ENCODE measurements around the gene POLR1H.
A peak's percentile ranks its signal among the peaks of the same experiment; 100 is the strongest.

Gene POLR1H

DNA sequence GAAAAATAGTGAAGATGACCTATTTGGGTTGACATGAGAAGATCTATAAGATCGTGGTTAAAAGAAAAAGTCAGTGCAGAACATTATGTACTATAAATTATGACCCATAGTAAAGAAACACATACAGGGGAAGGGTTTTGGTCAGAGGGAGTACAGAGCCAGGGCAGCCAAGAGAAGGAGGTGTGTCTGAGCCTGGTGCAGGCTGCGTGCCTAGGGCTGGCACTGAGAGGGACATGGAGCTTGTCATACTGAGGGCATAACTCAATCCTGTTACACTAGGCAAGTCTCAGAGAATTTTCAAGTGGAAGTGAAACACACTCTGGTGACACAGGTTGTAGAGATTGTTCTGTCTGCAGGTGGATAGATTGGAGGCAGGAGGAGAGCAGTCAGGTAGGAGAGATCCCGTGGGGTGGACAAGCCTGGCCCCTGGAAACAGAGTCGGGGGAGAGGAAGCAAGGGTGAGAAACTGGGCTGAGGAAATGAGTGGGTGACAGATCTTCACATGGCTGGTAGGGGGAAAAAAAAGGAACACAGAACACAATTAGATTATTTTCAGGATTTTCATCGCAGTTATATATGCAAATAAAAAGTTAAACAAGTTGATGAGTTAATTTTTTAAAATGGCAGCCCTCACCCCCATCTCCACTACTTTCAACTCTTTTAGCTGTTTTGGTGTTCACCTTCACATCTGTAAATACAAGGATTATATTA lies 33.0 kb downstream of the POLR1H start:
- no peak for DNase-seq (ENCODE audit: low read depth in 3 of 3)

DNA sequence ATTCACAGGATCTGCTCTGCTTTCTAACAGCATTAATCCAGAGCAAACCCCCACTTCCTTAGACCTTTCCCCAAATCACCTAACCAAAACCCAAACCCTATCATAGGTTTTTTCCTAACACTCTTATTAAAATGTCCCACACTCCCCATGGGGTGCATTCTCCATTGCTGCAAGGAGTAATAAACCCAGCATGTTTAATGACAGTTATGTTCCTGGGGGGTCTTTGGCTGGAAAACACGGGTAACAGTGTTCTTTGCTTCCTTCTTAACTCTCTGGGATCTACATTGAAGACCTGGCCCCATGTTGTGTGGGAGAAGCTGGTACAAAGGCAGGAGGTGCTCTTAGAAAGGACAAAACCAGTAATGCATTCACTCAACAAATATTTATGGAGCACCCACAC lies 35.8 kb downstream of the POLR1H start:
- DNase-seq (ENCODE audit: low read depth in 3 of 3): no peak

DNA sequence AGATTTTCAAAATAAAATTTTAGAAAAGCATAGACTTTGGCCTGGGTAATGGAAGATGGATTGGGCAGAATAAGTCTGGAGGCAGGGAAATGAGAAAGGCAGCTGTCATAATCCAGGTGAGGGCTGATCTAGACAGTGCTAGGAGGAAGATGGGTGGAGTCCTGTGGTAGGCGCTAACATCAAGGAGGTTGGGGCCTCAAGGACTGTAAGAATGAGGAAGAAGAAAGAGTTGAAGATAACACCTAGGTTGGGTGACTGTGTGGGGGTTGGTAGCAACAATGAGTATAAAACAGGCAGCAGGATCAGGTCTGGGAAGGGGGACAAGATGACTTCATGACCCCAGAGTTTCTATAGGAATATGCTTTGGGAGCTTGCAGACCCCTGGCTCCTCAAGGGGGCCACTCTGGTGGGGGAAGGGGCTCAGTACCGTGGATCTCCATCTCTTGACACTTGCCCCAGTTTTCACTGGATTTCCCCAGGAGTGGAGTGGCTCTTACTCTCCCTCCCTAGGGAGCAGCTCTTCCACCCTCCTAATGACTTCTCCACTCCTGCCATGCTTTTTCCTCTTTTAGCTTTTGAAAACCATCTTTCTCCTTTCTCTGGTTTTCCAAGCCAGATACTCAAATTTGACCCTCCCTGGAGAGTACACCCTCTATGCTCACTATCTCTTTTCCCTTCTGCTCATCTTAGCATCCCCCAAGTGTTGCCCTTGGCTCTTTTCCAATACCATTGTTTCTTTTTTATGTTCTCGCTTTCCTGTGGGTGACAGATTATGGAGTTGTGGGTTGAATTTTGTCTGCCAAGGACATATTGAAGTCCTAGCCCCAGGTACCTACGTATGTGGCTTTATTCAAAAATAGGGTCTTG lies 37.1 kb downstream of the POLR1H start:
- no peak for DNase-seq (ENCODE audit: low read depth in 3 of 3)

DNA sequence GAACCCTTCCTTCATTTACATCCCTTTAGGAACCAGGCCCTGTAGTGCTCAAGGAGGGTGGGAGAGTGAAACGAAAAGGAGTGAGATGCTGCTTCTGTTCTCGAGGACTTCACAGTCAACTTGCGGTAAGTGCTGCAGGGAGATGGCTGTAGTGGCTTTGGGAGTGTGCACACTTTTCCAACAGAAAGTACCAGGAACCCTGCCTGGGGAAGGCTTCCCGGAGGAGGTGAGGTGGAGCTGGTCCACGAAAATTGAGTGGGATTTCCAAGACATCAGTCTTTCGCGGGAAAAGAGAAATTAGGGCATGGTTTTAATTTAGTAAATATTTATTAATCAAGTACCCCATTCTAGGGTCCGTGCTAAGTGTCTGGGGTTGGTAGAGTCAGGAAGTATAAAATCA lies 39.1 kb downstream of the POLR1H start:
- no peak for DNase-seq (ENCODE audit: low read depth in 3 of 3)

DNA sequence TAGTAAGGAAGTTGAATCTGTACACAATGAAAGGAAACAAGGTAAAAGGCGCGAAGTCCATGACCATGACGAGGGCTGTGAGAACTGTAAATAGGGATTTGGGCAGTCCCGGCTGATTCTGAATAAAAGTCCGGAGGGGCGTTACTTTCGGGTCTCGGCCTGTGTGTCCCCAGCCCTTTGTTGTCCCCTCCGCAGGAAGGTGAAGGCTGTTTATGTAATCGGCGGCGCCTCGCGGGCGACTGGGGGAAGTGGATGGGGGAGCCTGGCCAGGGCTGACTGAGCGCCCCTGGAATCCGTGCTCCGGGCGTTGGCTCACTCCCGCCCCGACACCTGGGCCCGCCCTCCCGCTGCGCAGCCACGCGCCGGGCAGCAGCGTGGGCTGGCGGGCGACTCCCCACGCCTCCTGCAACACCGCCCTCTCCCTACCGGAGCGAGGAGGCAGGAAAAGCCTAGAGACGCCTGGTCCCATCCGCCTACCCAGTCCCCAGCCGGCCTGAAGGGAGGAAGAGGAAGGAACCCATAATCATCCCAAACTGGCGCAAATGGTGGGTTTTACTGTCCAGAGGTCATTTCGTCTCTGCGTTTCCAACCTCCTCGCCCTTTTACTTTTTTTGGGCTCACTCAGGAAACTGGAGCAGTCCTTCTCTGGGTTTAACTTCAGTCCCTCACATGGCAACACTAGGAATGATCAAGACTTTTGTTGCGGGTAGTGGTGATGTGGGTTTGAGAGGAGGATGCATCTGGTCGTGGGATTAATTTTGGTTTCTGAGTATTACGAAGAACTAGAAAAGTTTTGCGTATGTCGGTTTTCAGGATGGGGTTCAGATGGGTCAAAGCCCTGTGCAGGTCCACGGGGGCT lies 39.7 kb downstream of the POLR1H start:
- no peak for DNase-seq (ENCODE audit: low read depth in 3 of 3)

DNA sequence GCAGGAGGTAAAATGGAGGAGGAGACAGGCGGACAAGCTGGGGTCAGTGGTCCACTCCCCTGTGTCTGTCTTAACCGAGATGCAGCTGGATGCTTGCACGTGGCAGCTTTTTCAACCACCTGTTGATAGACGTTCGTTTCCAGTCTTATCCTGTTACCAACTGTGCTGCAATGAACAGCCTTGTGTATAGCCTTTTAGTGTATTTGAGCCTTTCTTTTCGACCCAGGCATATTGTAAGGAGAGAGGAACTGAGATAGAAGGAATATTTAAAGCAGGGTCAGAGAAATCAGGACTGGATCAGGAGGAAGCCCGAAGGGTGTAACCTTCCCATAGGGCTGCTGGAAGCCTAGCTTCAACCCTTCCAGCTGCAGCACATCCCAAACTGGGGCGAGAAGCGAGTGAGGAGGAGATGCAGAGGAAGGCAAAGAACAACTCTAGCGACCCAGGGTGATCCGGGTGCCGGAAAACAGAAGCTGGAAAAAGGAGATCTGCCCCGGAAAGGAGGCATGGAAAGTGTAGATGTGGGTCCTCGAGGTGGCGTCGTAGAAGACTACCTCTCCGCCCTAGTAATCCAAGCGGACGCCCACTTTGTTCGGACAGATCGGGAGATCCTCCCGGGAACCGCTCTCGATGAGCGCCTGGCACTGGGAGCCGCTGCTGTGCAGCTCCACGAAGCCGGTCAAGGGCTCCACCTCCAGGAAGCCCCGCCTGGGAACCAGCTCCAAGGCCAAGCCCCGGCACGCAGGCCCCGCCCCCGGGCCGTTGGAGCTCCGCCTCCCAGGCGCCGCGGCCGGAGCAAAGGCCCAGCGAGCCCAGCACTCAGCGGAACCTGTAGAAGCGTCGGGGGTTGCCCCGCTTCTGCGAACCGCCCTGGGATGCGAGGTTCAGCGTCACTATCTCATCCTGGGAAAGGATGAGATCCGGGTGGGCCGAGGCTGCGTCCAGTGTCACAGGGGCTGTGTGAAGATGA lies 40.7 kb downstream of the POLR1H start:
- peak; percentile 45 to 50 (median 50) for DNase-seq (ENCODE audit: low read depth in 3 of 3)

DNA sequence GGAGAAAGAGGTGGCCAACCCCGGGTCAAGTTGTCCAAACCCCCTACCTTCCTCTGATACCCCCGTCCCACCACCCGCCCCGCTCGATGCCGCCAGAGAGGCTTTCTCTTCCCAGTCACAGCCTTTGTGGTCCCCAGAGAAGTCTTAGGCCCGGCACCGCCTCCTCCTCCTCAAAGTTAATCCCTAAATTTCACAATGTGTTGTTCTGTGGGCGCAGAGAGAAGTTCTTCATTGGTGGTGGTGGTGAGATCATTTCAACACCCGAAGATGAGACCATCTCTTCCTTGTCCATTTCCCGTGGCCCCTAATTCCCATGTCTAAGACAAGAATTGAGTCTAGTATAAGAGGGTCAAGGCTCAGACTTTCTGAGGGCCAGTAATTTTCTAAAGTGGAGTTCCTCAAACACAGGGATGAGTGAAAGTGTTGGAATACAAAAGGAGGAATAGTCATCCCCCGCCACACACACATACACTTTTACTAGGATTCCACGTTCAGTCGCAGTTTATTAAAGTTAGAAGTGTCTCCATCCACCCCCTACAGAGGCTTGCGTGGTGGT lies 41.4 kb downstream of the POLR1H start:
- DNase-seq (ENCODE audit: low read depth in 3 of 3): no peak

DNA sequence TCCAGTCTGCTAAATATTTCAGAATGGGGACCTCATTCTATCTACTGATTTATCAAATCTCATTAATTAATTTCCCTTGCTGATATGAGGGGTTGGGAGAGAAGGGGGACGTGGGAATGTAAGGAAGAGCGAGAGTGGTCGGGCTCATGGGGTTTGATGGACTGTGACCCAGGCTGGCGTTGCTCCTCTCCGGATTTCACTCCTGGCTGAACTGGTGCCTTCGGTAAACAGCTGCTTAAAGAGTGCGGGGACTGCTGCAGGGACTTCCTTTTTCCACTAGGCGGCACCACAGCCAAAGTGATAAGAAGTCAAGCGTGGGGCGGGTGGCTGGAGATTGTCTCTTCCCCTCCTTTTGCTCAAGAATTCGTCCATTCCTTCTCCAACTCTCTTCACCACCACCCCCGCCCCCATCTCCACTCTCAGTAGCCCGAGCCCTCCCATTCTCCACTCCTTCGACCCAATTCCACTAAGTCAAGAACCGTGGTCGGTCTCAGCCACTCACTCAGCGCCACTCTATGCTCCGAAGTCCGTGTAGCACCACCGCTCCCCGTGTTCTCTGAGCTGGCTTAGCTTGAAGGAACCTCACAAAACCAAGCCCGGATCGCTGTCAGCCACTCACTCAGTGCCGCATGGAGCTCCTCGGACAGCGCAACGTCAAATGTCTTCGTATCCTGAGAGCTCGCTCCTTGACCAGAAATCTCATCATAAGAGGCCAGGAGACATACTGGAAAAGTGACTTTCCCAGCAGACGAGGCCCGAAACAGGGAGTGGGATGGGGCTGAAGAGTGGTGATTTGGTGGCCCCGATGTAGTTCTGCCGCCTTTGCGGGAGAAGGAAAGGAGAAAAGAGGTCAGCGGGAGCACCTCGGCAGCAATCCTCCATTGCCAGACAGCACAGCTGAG lies 42.2 kb downstream of the POLR1H start:
- DNase-seq (ENCODE audit: low read depth in 3 of 3): peak; percentile 58 to 73 (median 72)

DNA sequence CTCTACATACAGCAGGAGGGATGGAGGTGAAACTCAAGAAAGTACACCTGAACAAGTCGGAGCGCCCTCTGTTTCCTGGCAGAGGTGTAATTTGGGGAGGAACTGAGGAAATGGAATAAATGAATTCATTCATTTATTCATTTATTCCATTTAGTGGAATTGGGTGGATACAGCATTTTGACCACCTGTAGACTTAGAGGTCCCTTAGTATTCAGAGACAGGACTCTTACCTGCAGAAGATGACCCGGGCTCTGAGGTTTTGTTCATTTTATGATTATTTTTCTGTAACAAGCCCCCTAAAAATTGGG lies 42.8 kb downstream of the POLR1H start:
- DNase-seq (ENCODE audit: low read depth in 3 of 3): no peak

DNA sequence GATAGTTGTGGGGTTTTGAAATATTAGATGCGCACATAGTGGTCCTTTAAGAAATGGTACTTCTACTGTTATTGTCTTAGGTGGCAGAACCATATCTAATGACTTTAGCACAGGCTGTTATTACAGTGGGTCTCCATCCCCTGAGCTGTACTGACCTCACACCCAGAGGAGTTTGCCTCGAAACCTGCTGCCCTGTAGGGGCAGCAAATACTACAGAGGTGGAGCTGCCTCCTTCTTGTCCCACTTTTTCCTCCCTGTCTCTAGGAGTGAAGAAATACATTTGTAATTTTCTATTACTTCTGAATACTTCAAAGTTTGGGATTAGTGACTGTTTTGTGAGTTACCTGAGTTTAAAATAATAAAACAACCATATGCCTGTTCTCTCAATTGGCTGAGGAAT lies 43.6 kb downstream of the POLR1H start:
- no peak for DNase-seq (ENCODE audit: low read depth in 3 of 3)

DNA sequence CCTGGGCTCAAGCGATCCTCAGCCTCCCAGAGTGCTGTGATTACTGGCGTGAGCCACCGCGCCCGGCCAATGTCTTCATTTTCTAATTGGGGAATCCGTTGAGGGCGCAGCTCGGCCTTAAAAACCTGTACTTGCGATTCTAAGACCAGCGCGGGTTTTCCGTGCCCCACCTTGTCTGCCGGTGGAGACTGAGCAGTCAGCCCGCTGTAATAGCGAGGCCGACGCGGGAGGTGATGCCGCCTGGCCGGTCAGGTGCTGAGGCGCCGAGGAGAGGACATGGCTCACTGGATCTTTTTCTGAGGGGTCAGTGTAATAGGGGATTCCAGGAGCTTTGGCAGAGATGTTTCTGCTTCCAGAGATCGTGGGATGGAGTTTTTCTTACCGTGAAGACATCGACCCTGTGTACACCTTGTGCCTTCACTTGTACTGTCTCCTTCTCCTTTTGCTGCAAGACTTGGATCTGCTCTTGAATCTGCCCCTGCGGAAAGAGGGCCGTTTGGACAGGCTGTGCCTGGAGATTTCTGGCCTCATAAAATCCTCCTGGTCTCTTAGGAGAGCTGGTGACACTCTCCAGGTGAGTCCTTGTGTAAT lies 50.3 kb downstream of the POLR1H start:
- DNase-seq (ENCODE audit: low read depth in 3 of 3): no peak

DNA sequence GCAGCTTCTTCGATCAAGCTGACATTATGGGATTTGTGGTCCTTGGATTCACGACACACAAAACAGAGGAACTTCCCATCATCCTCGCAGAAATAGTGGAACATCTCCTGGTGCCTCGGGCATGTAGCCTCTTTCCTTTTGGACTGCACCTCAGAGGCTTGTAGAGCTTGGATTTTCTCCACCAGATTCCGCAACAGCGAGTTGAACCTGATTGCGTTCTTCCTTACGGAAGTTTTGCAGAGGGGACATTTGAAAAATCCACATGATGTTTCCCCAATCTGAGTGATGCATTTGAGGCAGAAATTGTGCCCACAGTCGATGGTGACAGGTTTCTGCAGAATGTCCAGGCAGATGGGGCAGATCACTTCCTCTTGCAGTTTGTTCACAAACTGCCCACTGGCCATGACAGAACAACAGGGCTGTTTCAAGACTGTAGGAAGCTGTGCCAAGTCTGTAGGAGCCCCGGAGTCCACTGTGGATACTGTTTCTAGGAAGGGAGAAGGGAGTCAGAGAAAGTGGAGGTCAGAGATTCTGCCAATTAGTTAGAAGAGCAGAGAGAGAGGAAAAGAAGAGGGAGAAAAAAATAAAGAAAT lies 51.4 kb downstream of the POLR1H start:
- DNase-seq (ENCODE audit: low read depth in 3 of 3): no peak

DNA sequence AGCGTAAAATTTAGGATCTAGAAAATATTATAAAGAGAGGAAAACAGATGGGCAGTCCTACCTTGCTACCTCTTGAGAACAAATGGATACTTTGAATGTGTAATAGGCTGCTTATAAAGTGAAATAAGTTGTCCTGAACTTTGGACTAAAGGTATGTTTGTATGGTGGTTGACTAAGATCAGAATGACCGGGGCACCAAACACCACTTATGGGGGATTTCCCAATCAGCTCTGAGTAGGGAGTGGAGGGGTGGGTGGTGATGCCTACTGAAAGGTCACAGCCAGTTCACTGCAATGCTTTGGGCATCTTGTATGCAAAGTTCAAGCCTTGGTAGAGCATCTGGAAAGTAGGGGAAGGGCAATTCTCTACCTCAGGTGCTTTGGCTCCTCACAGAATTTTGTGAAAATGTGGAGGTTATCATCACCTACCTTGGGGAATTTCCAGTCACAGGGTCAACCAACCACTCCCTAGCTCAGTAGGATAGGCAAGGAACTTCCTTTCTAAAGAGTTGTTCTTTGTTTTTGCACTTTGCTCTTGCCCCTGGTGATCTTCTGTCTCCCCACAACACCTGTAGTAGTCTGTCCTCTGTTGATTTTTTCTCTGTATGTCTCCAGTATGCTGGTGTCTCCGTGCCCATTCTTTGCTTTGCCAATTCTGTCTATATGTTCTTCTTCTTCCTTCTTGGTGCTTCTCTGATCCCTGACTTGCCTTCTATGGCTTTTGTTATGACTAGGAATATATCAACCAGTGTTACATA lies 52.1 kb downstream of the POLR1H start, which contains the start of gene TRIM31:
Gene TRIM31 (minus strand): TSS at position 88 of the 757 bp plus-strand sequence. CDS start 285 bp downstream, outside the sequence.
- DNase-seq (ENCODE audit: low read depth in 3 of 3): no peak

DNA sequence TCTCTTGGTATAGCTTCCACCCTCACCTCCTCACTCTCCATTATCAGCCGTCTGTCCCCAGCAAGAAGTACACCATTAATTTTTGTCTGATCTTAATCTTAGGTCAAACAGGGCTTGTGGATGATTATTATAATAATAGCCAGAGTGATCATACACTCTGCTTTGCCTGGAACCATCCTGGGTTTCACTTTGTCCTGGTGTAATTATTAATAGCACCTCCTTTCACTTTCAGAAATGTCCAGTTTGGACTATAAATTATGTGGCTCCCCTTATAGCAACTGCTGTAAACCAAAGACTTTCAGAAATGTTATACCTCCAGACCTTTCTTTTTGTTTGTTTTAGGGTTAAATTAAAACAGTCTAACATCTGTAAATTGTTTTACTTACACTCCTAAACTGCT lies 52.8 kb downstream of the POLR1H start:
- DNase-seq (ENCODE audit: low read depth in 3 of 3): no peak

Measured in stimulated activated CD4-positive, alpha-beta T cell treated with anti-CD3 and anti-CD28 coated beads, TNF-alpha, amount 100 ng/mL, for 4 hours (primary cell).